GM19099 (cell line): ENCODE results near the gene ACOX3.

Experiments
- POLR2A ChIP-seq: IDR thresholded peaks from 3 replicates; pipeline ENCODE4 v1.6.1; 2011; ENCODE audit warnings: low read depth; ENCODE audit not compliant: insufficient read length; ENCODE audit errors: extremely low read depth

Gene ACOX3

GRCh38 chr4:8392591-8393190 lies 47.8 kb downstream of the ACOX3 start:
- no peak for TF ChIP-seq POLR2A

- no peak for TF ChIP-seq POLR2A
These were observed 48.6 kb downstream of the ACOX3 start for GRCh38 chr4:8391972-8392371.

DNA sequence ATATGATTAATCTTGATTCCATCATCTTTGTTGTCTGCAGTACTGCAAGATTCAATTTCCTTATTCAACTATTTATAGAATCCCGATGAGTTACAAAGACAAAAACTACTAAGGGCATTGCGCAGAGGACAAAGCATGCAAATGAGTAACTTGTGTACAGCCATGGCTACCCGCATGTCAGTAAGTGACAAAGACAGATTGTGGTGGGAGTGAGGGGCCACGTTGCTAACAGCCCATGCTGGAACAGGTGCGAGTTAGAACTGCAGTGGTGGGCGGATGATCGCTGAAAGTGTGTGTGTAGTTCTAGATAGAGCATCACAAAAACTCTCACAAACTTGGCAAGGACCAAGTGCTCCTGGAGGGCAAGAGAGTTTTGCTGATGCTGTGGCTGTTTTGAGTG lies 49.5 kb downstream of the ACOX3 start:
- TF ChIP-seq POLR2A = no peak

DNA sequence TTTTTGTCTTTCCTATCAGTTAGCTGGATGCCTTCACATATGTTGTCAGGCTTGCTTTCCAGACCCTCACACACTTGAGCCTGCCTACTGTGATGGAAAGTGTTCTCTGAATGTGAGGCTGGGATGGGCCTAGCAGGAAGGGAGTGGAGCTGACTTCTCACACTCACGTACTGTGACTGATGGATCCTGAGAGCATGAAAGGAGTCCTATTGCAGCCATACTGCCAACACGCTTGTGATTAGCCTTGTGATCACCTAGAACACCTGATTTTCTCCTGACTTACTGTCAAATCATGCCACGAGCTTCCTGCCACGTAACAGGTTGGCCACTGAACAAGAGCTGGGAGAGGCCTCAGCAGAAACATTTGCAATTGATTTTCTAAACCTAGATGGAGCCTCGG lies 49.9 kb downstream of the ACOX3 start:
- TF ChIP-seq POLR2A = no peak

DNA sequence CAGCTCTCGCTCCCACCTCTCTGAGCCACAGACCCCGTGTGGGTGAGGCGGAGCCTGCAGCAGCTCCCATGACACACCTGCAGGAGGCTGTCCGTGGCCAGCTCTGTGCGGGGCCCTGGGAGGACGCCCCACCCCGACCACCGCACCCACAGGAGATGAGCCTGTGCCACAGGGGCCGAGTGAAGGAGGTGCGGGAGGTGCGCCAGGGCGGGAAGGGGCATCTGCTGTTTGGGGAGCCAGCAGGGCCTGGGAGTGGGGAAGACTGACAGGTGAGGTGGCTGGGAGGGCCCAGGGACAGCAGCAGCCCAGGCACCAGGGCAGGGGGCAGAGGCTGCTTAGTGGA lies 52.0 kb downstream of the ACOX3 start:
- TF ChIP-seq POLR2A = no peak

GRCh38 chr4:8387615-8388527 lies 52.7 kb downstream of the ACOX3 start:
- TF ChIP-seq POLR2A = no peak

DNA sequence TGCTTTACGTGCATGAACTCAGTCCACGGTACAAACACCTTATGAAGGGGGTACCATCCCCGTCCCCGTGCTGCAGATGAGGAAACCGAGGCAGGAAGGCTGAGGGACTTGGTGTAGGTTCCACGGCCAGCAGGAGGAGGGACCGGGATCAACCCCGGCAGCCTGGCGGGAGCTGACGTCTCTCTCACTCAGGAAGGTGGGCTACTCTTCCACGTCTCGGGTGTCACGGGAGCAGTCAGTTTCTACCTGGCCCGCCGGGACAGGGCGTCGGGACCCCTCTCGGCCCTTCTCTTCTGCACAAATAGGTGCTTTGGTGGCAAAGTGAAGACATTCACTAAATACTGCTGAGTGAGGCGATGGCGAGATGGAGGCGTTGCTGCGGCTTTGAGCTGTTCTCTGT lies 53.3 kb downstream of the ACOX3 start:
- no peak for TF ChIP-seq POLR2A

DNA sequence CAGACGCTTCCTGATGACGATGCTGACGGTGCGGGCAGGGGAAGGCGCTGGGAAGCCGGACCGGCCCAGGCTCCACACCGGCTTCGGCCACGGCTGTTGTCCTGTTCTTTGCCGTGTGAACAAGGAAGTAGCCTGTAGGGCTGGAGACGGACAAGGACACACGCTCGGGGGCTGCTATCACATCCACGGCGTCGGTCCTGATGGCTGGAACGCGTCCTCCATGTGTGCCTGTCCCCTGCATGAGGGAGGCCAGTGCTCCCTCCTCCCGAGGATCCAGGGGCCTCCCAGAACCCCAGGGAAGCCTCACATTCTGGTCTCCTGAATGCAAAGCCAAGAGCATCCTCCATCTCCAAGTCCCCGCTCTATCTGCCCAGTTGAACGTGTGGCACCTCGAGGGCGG lies 53.8 kb downstream of the ACOX3 start:
- TF ChIP-seq POLR2A = no peak

DNA sequence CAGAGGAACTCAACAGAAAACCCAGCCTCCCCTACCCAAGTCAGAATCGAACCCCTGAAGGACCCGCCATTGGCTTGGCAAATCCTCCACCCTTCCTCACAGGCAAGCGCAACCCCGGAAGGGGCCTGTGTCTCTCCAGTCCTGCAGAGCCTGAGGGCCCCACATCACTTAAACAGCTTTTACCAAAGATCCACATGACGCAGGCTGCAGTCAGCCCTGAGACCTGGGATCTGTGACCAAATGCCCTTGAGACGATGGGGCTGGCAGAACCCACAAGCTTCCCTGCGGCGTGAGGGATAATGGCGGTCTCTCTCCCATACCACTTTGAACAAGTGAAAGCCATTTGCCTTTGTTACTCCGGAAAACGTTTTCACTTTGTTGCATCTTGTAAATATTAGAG lies 54.9 kb downstream of the ACOX3 start:
- no peak for TF ChIP-seq POLR2A

GRCh38 chr4:8385106-8385505 lies 55.4 kb downstream of the ACOX3 start:
- TF ChIP-seq POLR2A = no peak

GRCh38 chr4:8384397-8385060 lies 56.0 kb downstream of the ACOX3 start:
- no peak for TF ChIP-seq POLR2A

GRCh38 chr4:8383451-8384160 lies 56.9 kb downstream of the ACOX3 start:
- no peak for TF ChIP-seq POLR2A

DNA sequence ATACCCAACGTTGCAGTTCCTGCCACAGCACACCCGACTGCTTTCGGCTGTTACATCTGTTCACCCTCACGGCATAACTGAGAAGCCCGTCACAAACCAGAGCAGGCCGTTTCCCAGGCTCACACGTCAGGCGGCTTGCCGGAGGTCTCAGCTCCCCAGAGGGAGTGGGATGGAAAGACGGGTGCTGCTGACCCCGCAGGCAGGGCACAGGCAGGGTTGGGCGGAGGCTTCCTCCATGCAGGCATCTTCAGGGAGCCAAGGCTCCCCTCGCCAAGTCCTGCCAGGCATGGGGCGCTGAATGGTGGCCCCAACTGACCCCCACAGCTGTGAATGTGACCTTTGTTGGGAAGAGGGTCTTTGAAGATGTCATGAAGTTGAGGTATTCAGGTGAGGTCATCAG lies 57.5 kb downstream of the ACOX3 start:
- no peak for TF ChIP-seq POLR2A

- no peak for TF ChIP-seq POLR2A
These were observed 58.5 kb downstream of the ACOX3 start for GRCh38 chr4:8381814-8382581.

GRCh38 chr4:8380511-8381415 lies 59.8 kb downstream of the ACOX3 start:
- no peak for TF ChIP-seq POLR2A
